ENCODE data around the gene PRPF6. TPM values are rescaled to one million over a fixed set of nuclear protein-coding genes. Genes with fewer than 3 reads are reported as not detected.

PRPF6 gene
- total RNA-seq, 1 donor from 2014 or later, result 71.9 TPM

GRCh38 chr20:63963784-63964301 lies 17.1 kb upstream of the PRPF6 start:
- no peak overlapping the region for H3K4me3 Mint-ChIP-seq (ENCODE audit: unreplicated experiment)
- H3K9me3 Mint-ChIP-seq (ENCODE audit: unreplicated experiment), result no peaks in the 10 kb centered on the region
- no peak overlapping the region for H3K27ac Mint-ChIP-seq (ENCODE audit: unreplicated experiment)
- no peak for TF ChIP-seq CTCF (IDR thresholded peaks at IDR 0.05)
- H3K36me3 Mint-ChIP-seq (ENCODE audit: unreplicated experiment), result peaks cover 13% of the 10 kb centered on the region
- peaks cover 9% of the 10 kb centered on the region for H3K4me1 Mint-ChIP-seq (ENCODE audit: unreplicated experiment)
- no peak for DNase-seq (ENCODE audit: extremely low spot score, unreplicated experiment)
- H3K27me3 Mint-ChIP-seq (ENCODE audit: unreplicated experiment), result no peaks in the 10 kb centered on the region

GRCh38 chr20:63964412-63964811 lies 16.5 kb upstream of the PRPF6 start:
- no peak for TF ChIP-seq CTCF (IDR thresholded peaks at IDR 0.05)
- Mint-ChIP-seq H3K36me3 (ENCODE audit: unreplicated experiment) (peaks cover 12% of the 10 kb centered on the region), H3K4me1 (ENCODE audit: unreplicated experiment) (peaks cover 8% of the 10 kb centered on the region), H3K9me3 (ENCODE audit: unreplicated experiment) (no peaks in the 10 kb centered on the region), H3K27me3 (ENCODE audit: unreplicated experiment) (no peaks in the 10 kb centered on the region), H3K4me3 (ENCODE audit: unreplicated experiment) (no peak overlapping the region), H3K27ac (ENCODE audit: unreplicated experiment) (no peak overlapping the region)
- DNase-seq (ENCODE audit: extremely low spot score, unreplicated experiment), result no peak

- no peak for TF ChIP-seq CTCF (IDR thresholded peaks at IDR 0.05)
- no peak overlapping the region for H3K27ac Mint-ChIP-seq (ENCODE audit: unreplicated experiment)
- H3K9me3 Mint-ChIP-seq (ENCODE audit: unreplicated experiment), result no peaks in the 10 kb centered on the region
- no peaks in the 10 kb centered on the region for H3K27me3 Mint-ChIP-seq (ENCODE audit: unreplicated experiment)
- no peak overlapping the region for H3K4me3 Mint-ChIP-seq (ENCODE audit: unreplicated experiment)
- peaks cover 8% of the 10 kb centered on the region for H3K4me1 Mint-ChIP-seq (ENCODE audit: unreplicated experiment)
- peaks cover 7% of the 10 kb centered on the region for H3K36me3 Mint-ChIP-seq (ENCODE audit: unreplicated experiment)
- DNase-seq (ENCODE audit: extremely low spot score, unreplicated experiment), result no peak
These were observed 14.6 kb upstream of the PRPF6 start for GRCh38 chr20:63966172-63966943.

- no peak overlapping the region for H3K4me3 Mint-ChIP-seq (ENCODE audit: unreplicated experiment)
- peaks cover 8% of the 10 kb centered on the region for H3K4me1 Mint-ChIP-seq (ENCODE audit: unreplicated experiment)
- H3K9me3 Mint-ChIP-seq (ENCODE audit: unreplicated experiment), result no peaks in the 10 kb centered on the region
- TF ChIP-seq CTCF (IDR thresholded peaks at IDR 0.05), result no peak
- no peaks in the 10 kb centered on the region for H3K27me3 Mint-ChIP-seq (ENCODE audit: unreplicated experiment)
- peaks cover 2% of the 10 kb centered on the region for H3K36me3 Mint-ChIP-seq (ENCODE audit: unreplicated experiment)
- DNase-seq (ENCODE audit: extremely low spot score, unreplicated experiment), result no peak
- no peak overlapping the region for H3K27ac Mint-ChIP-seq (ENCODE audit: unreplicated experiment)
These were observed 14.0 kb upstream of the PRPF6 start for GRCh38 chr20:63966944-63967322.

GRCh38 chr20:63967330-63968135 lies 13.4 kb upstream of the PRPF6 start:
- peak overlapping the region; percentile 78 for H3K4me3 Mint-ChIP-seq (ENCODE audit: unreplicated experiment)
- no peaks in the 10 kb centered on the region for H3K9me3 Mint-ChIP-seq (ENCODE audit: unreplicated experiment)
- H3K27me3 Mint-ChIP-seq (ENCODE audit: unreplicated experiment), result no peaks in the 10 kb centered on the region
- no peak for TF ChIP-seq CTCF (IDR thresholded peaks at IDR 0.05)
- H3K27ac Mint-ChIP-seq (ENCODE audit: unreplicated experiment), result no peak overlapping the region
- peaks cover 8% of the 10 kb centered on the region for H3K4me1 Mint-ChIP-seq (ENCODE audit: unreplicated experiment)
- H3K36me3 Mint-ChIP-seq (ENCODE audit: unreplicated experiment), result peaks cover 2% of the 10 kb centered on the region
- no peak for DNase-seq (ENCODE audit: extremely low spot score, unreplicated experiment)
